ENCODE data around the gene KCNQ1. TPM values are rescaled to one million over a fixed set of nuclear protein-coding genes. Genes with fewer than 3 reads are reported as not detected.
A peak's percentile ranks its signal among the peaks of the same experiment; 100 is the strongest.

KCNQ1 gene
- total and polyA plus RNA-seq, 2 of the 13 experiments (the other 11 are each of a cell fraction or from before 2014, with no cell fraction given) = 0.02 to 0.08 TPM

- in situ Hi-C loops (cut with HindIII; ENCODE audit: extremely low pct_ligation_motif_present, low pct_unique_long_range_greater_than_20kb) (no loop called here), intact Hi-C loops (cut with micrococcal nuclease; ENCODE audit: unreplicated experiment) (no loop called here)
- Histone ChIP-seq H3K4me1 (ENCODE audit: insufficient read depth, low read length) (peaks cover 8% of the 10 kb centered on the region), H4K20me1 (ENCODE audit: insufficient read depth, low read length) (no peaks in the 10 kb centered on the region), H3K9me3 (ENCODE audit: low read length) (no peaks in the 10 kb centered on the region), H3K36me3 (replicated peaks in 1 of 2; ENCODE audit: control insufficient read depth in 1 of 2, insufficient read depth in 2 of 2, low read length in 2 of 2) (no peaks in the 10 kb centered on the region), H3K4me2 (ENCODE audit: low read depth, low read length) (no peak overlapping the region), H3K27ac (ENCODE audit: extremely low read length, insufficient read depth, low read length) (no peak overlapping the region), H3K9ac (ENCODE audit: insufficient read depth, low read depth, low read length) (no peak overlapping the region), H3K79me2 (ENCODE audit: insufficient read depth, low read length) (no peaks in the 10 kb centered on the region), H3K27me3 (ENCODE audit: control insufficient read depth in 1 of 2, insufficient read depth in 2 of 2, low read length in 2 of 2) (peaks cover 3 to 68% of the 10 kb centered on the region in 2 experiments), H2AFZ (ENCODE audit: low read length) (no peak overlapping the region), H3K4me3 (replicated peaks in 1 of 3; ENCODE audit: insufficient read depth in 1 of 3, low read depth in 2 of 3, low read length in 3 of 3) (no peak overlapping the region)
- POLR2A ChIA-PET = no interaction called here
- peak; percentile 82 for ATAC-seq
- DNase-seq (ENCODE audit: low spot score) = no peak
- no peak for FAIRE-seq
- CTCF ChIA-PET (ENCODE audit: low intra/inter-chr PET ratio, low total read pairs) = no interaction called here
- no TSS peak for BruUV-seq (replicated peaks)
- 34% methylated on average over 16 of the region's 36 CpGs for WGBS (ENCODE audit: low lambda C conversion rate)
- no peak for TF ChIP-seq USF2 (IDR thresholded peaks at IDR 0.05; ENCODE audit: low read depth, low read length)
- no peak for TF ChIP-seq USF2 (CRISPR knock-in tag; IDR thresholded peaks at IDR 0.05; ENCODE audit: borderline replicate concordance)
- TF ChIP-seq IKZF5 (CRISPR knock-in tag; IDR thresholded peaks at IDR 0.05) = no peak
- TF ChIP-seq ZNF326 (CRISPR knock-in tag; IDR thresholded peaks at IDR 0.05; ENCODE audit: borderline replicate concordance) = no peak
- no peak for TF ChIP-seq ZNF224 (CRISPR knock-in tag; IDR thresholded peaks at IDR 0.05)
- TF ChIP-seq ZFX (CRISPR knock-in tag; IDR thresholded peaks at IDR 0.05; ENCODE audit: low read depth) = peak; percentile 21; the same call in 1 of the 2 replicates
- no peak for TF ChIP-seq ZFP36L1 (CRISPR knock-in tag; IDR thresholded peaks at IDR 0.05)
- no peak for TF ChIP-seq POLR2AphosphoS2 (IDR thresholded peaks at IDR 0.05; ENCODE audit: low read depth, low read length)
- peak; percentile 86 for TF ChIP-seq HNRNPL (IDR thresholded peaks at IDR 0.05; ENCODE audit: low read depth, low read length)
- no peak for TF ChIP-seq ZNF672 (CRISPR knock-in tag; IDR thresholded peaks at IDR 0.05)
- peak; percentile 11; the same call in 1 of the 2 replicates for TF ChIP-seq HNF4A (CRISPR knock-in tag; IDR thresholded peaks at IDR 0.05)
- no peak for TF ChIP-seq TOE1 (CRISPR knock-in tag; IDR thresholded peaks at IDR 0.05)
- TF ChIP-seq REXO4 (CRISPR knock-in tag; IDR thresholded peaks at IDR 0.05; ENCODE audit: borderline replicate concordance) = no peak
- no peak for TF ChIP-seq ELF4 (CRISPR knock-in tag; IDR thresholded peaks at IDR 0.05; ENCODE audit: borderline replicate concordance)
- no peak for TF ChIP-seq NFATC3 (CRISPR knock-in tag; IDR thresholded peaks at IDR 0.05)
- TF ChIP-seq POLR2G (IDR thresholded peaks at IDR 0.05; ENCODE audit: low read depth, low read length) = no peak
- no peak for TF ChIP-seq HMGA1 (CRISPR knock-in tag; conservative IDR thresholded peaks at IDR 0.05)
- no peak for TF ChIP-seq SPEN (CRISPR knock-in tag; IDR thresholded peaks at IDR 0.05; ENCODE audit: low read depth)
- no peak for TF ChIP-seq ZMAT5 (CRISPR knock-in tag; IDR thresholded peaks at IDR 0.05; ENCODE audit: borderline replicate concordance, low read depth)
- TF ChIP-seq SATB2 (CRISPR knock-in tag; IDR thresholded peaks at IDR 0.05) = no peak
- TF ChIP-seq FOSL2 (CRISPR knock-in tag; IDR thresholded peaks at IDR 0.05) = no peak
- TF ChIP-seq SUZ12 (IDR thresholded peaks at IDR 0.05; ENCODE audit: low read depth, low read length) = no peak
- no peak for TF ChIP-seq POGZ (CRISPR knock-in tag; IDR thresholded peaks at IDR 0.05)
- TF ChIP-seq HHEX (CRISPR knock-in tag; IDR thresholded peaks at IDR 0.05) = no peak
These were observed 105.2 kb downstream of the KCNQ1 start for GRCh38 chr11:2549876-2550605.

All from HepG2 (cell line).